ENCODE data around the gene SRBD1.

Gene SRBD1

DNA sequence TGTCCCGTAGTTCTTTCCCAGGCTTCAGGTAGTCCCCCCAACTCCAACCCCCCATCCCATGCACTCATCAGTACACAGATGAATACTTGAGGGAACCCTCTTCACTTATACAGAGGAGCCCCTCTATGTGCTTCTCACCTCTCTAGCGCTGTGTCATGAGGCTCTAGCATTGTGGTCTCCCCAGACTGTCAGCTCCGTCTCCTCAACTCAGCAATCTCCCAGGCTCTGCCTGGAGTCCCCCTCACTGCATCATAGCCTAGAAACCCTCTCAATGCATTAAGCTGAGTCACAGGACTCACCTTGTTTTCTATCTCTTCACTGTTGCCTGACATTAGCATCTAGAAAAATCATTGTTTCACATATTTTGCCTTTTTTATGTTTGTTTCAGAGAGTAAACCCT lies 20.3 kb upstream of the SRBD1 start:
- no peak for DNase-seq

DNA sequence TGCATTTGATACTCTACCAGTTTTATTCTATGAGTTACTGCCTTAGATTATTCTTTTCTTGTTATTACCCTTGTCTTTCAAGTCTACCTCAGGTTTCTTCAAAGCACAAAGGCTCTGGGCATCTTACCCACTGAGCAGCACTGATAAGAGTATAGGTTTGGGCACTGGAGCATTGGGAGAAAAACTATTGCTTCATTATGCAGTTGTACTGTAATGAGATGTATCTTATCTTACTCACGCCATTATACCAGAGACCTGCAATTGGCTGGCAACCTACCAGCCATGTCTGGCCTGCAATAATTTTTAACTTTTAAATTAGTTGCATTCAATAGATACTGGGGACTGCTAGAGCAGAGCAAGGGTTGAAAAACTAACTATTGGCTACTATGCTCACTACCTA lies 18.9 kb upstream of the SRBD1 start:
- no peak for DNase-seq

DNA sequence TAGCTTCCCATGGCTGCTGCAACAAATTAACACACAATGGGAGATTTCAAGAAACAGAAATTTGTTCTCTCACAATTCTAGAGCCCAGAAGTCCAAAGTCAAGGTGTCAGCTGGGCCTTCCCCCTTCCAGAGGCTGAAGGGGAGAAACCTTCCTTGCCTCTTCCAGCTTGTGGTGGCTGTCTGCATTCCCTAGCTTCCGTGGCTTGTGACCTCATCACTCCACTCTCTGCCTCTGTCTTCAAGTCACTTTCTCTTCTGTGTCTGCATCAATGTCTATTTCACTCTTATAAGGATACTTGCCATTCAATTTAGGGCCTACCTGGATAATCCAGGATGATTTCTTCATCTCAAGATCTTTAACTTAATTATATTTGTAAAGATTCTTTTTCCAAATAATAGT lies 16.8 kb upstream of the SRBD1 start:
- DNase-seq: no peak

DNA sequence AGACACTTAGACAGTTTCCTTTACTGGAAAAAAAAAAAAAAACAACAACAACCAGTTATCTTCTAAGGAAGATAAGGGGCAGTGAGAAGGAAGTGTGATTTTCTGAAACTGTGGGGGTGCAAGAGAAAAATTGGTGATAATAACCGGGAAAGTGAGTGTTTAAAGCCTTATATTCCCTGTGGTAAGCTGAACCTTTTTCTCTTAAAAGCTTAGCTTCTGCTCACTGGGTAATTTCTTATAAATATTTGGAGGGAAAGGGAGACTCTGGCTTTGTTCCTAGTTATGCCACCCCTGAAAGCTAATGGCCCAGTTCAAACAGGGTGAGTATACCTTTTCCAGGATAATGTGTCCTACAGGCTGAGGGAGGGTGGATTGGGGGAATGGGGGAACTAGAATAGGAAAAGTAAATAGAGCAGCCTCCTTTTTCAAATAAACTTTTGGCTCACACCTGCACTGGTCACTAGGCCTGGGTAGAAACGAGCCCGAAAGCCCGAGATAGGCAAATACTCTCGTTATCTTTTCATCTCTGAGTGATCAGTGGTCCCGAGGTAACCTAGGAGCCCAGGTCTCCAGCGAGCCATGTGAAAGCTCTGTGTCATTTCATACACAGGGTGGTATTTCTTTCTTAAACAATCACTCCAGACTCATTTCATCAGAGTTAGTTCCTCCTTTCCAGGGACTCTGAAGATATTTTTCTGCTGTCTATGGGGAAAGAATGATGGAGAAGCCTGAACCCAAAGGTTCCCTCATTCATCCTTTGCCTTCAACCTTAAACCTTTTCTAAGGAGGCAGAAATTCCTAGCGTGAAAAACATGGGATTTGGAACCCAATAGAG lies 15.5 kb upstream of the SRBD1 start:
- no peak for DNase-seq

DNA sequence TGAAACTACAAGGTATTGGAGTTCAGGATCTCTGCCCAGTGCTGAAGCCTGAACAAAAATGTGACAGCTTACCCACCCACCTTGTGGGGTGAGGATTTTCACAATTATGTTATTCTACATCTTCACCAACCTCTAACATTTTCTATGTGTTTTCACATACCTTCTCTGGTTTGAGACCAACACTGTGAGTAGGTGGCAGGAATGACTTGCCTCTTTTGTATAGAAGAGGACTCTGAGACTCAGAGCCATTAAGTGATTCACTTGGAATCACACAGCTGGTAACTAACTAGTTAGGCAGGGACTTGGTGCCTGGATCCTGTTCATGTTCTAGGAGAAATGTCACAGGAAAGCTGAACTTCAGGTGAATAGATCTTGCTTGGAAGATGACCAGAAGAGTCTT lies 14.8 kb upstream of the SRBD1 start:
- DNase-seq: no peak

DNA sequence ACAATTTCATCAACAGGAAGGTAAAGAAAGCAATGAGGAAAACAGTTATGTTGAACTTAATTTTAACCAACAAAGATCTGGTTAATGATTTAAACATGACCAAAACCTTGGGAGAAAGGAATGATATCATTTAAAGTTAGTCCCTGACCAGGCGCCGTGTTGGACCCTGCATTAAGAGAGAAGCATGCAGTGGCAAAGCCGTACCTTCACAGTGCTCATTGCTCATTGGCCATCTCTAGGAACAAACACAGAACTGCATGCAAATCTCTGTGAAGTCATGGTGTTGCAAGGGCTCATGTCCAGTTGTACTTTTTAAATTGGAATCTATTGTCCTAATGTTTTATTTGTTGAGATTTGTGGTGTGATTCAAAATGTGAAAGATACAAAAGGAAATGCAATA lies 12.0 kb upstream of the SRBD1 start:
- no peak for DNase-seq

DNA sequence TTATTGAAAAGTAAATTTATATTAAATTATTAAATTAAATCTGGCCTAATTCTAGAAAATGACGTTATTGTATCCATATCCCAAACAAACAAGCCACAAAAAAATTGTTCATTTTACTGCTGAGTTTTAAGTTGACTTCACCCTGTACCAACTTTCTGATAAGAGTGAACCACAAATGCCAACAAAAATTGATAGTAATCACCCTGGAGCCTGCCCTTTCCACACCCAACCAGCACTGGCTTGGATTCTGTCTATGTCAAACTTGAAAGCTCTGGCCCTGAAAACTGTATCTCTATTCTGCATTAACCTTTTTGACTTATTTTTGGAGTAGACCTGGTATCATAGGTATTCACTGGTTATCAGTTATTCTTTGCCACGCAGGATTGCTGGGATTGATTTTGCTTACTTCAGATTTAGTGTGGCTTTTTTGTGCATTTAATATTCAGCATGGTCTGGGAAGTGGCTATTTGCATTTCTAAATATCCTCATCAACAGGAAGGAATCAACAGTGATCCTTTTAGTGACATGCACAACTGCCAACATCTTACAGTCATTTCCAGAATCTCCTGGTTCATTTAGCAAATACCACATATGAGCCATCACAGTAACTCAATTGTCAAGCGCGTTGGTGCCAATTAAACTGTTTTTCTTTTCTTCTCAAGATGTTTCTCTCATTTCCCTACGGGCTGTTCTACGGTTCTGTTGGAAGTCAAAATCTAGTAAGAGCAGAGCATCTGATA lies 11.4 kb upstream of the SRBD1 start:
- no peak for DNase-seq

DNA sequence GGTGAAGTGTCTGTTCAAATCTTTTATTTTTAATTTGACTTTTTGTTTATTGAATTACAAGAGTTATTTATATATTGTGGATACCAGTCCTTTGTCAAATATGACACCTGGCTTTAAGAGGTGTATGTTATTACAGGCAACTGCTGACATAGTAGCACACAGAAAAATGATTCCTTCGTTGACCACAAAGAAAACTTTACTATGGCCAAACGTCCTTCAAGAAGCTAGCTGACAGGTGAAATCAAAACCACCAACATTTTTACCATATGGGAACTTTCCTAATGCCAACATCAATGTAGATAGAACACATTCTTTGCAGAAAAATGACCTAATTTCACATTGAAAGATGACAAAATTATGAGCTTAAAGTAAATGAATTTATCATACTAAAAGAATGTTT lies 6.4 kb upstream of the SRBD1 start:
- no peak for DNase-seq

DNA sequence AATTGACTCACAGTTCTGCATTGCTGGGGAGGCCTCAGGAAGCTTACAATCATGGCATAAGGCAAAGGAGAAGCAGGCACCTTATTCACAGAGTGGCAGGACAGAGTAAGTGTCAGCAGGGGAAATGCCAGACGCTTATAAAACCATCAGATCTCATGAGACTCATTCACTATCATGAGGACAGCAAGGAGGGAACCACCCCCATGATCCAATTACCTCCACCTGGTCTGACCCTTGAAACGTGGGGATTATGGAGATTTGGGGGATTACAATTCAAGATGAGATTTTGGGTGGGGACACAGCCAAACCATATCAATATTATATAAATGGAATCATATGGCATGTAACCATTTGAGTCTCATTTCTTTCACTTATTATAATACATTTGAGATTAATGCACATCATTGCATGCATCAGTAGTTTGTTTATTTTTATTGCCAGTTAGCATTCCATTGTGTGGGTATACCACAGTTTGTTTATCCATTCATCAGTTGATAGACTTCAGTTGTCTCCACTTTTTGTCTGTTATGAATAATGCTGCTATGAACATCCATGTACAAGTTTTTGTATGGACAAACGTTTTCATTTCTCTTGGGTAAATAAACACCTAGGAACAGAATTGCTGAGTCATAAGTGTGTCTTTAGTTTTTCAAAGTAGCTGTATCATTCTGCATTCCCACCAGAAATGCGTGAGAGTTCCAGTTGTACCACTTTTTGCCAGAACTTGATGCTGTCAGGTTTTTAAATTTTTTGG lies 5.8 kb upstream of the SRBD1 start:
- no peak for DNase-seq

DNA sequence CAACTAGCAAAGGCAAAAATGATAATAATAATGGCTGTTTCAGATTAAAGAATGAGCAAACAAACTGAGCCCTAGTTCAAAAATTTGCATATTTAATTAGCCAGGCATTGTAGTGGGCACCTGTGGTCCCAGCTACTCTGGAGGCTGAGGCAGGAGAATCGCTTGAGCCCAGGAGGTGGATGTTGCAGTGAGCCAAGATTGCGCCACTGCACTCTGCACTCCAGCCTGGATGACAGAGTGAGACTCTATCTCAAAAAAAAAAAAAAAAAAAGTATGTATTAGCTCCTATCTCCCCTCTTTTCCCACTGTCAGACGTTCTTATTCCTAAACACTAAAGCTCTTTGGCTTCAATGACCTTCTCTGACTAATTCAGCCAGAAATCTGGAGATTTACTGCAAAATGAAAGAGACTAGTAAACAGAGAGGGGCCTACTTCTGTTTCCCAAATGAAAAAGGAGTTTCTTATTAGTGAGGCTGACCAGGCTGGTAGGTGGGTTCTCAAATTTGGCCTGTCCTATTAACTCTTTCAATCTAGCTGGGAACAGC lies 3.9 kb upstream of the SRBD1 start:
- DNase-seq: no peak

DNA sequence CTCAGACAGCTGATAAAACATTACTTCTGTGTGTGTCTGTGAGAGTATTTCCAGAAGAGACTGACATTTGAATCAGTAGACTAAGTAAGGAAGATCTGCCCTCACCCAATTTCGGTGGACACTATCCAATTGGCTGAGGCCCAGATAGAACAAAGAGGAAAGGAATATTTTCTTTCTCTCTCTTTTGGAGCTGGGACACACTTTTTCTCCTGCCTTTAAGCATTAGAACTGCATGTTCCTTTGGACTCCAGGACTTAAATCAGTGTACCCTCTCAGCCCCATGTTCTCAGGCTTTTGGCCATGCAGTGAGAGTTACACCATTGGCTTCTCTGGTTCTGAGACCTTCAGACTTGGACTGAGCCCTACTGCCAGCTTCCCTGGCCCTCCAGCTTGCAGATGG lies 3.3 kb upstream of the SRBD1 start:
- DNase-seq: no peak

DNA sequence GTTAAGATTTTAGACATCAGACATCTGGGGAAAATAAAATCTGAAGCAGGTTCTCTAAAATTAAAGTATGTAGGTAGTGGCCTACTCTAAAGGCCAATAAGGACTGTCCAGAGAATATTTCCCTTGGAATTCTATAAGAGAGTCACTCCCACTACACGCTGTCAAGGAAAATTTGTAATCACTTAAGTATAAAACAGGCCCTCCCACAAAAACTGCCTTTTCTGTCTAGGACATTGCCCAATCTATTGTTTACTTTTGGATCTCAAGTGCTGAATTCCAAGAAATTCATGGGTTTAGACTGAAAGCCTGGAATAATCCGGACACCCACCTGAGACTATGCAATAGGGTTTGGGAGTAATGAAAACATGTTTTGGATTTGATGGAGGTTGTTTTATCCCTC lies 1.7 kb upstream of the SRBD1 start:
- no peak for DNase-seq

DNA sequence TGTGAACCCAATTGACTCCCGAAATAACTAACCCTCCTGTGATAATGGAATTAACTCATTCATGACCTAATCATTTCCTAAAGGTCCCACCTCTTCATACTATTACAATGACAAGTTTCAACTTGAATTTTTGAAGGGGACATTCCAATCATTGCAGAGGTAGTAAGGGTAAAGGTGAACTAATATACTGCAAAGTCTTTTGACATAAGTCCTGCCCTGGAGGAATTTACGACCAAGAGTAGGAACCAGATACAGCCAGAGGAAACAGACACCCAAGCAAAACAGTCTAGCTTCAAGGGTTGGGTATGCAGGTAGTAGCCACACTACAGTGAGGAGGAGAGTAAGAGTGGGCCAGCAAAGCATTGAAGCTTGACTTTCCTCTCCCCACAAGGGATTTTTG lies 1.2 kb upstream of the SRBD1 start:
- no peak for DNase-seq

DNA sequence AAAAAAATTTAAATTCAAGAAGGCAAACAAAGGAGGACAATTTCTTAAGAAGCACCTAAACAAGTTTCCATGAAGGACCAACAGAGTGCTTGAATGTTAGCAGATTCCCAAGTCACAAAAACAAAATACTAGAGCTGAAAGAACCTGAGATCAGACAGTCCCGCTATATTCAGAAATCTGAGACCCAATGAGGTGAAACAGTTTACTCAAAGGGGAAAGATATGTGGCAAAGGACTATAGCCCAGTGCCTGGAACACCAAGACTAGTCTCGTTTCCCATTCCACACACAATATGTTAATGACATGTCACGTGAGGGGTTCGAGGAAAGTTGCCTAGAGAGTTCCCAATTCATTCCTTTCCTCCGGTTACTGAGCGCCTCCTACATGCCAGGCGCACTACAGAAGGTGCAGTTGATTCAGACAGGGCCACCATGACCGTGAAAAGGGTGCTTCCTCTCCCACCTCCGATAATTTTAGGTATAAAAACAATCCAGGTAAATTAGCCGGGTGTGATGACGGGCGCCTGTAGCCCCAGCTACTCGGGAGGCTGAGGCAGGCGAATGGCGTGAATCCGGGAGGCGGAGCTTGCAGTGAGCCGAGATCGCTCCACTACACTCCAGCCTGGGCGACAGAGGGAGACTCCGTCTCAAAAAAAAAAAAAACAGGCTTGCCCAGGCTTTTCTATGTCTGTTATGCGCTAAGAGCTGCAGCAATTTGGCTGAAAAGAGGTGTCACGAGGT lies 617 bp downstream of the SRBD1 start:
- DNase-seq: peak; percentile 51

DNA sequence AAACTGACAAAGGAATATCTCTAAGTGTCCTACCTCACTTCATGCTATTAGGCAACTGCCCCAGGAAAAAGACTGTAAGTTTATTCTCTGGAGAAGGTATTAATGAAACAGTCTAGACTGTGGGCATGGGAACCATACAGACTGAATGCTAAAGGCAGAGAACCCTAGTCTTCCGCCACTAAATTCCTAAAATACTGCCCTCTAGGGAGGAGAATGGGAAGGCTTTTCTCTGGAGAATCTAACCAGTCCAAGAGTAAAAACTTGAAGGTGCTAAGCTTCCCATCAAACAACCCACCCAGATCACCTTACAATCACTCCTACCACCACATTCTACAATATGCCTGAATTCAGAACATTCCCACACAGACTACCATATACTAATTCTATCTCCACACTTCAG lies 3.4 kb downstream of the SRBD1 start:
- DNase-seq: no peak

DNA sequence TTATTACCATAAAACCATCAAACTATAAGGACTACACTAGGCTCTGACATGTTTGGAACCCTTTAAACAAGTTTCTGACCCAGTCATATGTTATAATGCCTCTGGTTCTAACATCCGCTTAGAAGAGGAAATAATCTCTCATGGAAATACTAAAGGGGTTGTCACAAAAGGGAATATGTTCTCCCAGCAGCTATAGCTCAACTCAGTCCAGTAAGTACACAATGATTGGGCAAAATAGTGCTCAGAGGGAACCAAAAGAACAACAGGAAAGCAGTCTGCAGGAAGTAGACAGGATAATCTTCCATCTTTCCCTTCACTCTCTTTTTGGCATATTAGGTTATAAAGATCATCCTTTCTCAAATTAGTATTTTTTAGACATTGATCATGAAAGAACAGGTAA lies 4.3 kb downstream of the SRBD1 start:
- DNase-seq: no peak

DNA sequence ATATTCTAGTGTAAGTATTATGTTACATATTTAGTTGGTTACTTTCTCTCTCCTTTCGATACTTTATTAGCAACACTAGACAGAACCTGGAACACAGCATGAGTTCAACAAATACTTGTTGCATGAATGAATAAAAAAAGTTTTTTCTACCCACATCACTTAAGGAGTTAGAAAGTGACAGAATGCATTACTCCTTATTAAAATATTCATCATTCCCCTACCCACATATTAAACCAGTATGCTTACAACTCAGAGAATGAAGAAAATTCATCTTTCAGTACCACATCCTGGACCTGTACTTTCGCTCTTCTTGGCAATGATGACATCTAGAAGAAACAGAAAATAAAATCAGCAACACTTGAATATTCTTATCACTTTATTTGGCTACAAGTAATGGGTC lies 6.0 kb downstream of the SRBD1 start:
- no peak for DNase-seq

DNA sequence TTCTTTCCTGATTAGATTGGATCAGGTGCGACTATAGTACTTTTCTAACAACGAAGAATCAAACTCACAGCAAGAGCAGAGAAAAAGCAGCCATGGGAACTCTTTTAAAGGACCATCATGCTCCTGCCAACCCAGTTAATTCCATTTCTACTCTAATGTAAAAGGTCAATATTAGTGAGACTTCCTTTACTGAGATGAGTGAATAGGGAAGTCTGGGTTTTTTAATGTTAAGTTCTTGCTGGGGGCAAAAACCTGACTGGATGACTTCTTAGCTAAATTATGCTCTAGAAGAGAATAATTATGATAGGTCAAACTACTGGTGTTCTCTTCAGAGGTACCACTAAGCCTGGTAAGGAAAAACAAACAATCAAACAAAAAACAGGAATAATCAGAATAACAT lies 8.4 kb downstream of the SRBD1 start:
- DNase-seq: no peak

DNA sequence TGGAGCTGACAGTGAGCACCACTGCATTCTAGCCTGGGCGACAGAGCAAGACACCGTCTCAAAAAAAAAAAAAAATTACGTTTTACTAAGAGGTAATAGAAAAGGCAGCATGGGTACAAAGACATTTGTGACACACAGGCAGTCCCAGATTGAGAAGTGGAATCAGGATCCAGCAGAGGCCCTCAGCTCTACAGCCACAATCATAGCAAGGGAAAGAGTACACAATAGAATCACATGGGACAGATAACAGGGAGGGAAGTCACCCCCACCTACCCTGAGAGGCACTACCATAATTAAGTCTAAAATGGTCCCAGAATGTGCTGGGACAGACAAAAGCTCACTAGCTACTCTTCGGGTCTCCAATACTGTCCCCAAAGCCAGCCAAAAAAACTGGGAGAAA lies 12.5 kb downstream of the SRBD1 start:
- DNase-seq: no peak

DNA sequence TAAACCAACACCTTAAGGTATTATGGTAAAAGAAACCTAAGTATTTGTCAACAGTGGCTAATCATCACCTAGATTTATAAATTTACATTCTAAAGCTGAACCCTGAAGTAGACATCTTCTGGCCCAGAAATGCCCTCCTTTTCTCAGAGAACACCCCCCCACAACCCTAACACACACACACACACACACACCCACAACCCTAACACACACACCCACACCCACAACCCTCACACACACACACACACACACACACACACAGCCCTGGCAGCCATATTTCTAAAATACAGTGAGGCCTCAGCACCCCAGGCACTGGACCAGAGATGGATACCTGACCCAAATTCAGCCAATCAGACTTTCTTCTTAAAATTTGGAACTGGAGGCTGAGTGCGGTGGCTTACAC lies 14.3 kb downstream of the SRBD1 start:
- DNase-seq: no peak

DNA sequence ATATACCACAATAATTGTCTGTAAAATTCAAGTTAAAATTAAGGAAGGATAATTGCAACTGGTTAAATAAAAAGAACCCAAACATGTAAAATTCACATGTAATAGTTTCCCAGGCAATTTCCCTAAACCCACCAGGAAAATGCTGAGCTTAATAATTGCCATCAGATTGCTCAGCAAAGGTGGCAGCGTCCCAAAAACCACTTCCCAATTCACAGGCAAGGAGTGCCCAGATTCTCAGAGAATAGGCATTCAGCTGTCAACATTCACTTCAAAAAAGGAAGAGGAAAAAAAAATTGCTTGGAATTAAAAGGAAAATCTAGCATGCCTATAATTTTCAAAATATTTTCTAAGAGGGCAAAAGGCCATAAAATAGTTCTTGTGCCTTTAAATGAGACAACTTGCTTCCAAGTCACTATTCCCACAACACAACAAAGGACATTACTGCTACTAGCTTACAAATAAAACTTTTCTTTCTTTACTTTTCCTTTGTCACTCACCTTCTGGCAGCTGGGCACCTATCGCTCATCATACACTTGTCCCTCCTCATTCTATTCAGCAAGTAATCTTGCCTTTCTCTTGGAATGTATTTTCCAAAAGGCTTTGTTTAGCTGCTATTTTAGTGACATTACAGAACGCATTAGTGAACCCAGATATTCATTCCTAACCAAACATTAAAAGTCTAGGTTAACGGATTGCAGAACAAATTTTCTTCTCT lies 15.2 kb downstream of the SRBD1 start:
- no peak for DNase-seq

DNA sequence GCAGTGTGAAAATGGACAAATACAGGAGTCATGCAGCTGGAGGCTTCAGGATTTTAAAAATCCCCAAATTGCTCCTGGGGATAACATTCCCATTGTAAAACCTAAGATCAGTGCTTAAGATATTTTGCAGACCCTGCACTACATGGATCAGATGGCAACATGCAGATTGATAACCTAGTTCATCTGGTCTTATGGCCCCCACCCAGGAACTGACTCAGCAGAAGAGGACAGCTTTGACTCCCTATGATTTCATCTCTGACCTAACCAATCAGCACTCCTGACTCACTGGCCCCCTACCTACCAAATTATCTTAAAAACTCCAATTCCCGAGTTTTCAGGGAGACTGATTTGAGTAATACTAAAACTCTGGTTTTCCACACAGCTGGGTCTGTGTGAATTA lies 20.0 kb downstream of the SRBD1 start:
- DNase-seq: no peak
